Gastrocnemius medialis (tissue), 4 donors: Measurements from ENCODE around the gene COL23A1.

Source experiments
- CTCF ChIP-seq, 5 experiments: fragments of 450-650 bp in 3 of 5; fragments of 200-600 bp in 2 of 5; sonication (generic) in 2 of 5; IDR thresholded peaks in 4 of 5; conservative IDR thresholded peaks in 1 of 5; 1 replicate in 4 of 5; 2 replicates in 1 of 5; pipeline ENCODE4 v1.5.1; 2016 to 2019; ENCODE audit warnings: antibody characterized with exemption in 5 of 5, mild to moderate bottlenecking in 3 of 5, moderate library complexity in 3 of 5
- POLR2A ChIP-seq, 2 donors: fragments of 450-650 bp; IDR thresholded peaks; one replicate each; pipeline ENCODE4 v1.6.1; 2017; ENCODE audit warnings: antibody characterized with exemption in 2 of 2, mild to moderate bottlenecking in 2 of 2, moderate library complexity in 2 of 2

DNA sequence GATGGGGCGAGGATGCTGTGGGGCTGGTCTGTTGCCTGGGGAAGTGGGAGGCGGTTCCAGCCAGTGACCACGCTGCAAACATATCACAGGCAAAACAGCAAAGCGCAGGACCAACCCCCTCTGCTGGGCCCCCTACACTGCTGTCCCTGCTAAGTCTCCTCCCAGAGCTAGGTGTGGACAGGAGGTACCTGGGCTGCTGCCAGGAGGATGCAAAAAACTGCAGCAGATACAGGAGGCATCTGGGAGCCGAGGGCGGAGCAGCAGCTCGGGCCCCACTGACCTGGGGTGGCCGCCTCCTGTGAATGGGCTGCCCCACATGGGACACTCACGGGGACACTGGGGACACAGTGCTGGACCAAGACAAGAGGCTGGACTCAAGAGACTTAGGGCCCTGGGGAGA is 309.6 kb downstream of the COL23A1 start:
- TF ChIP-seq CTCF (IDR thresholded peaks at IDR 0.05 in 4 of 5, conservative IDR thresholded peaks at IDR 0.05 in 1 of 5) (no peak), POLR2A (IDR thresholded peaks at IDR 0.05) (no peak)
